ENCODE data around the gene SLC16A12.

GRCh38 chr10:89576696-89577095 is 41.3 kb upstream of the SLC16A12 start:
- TF ChIP-seq, protein P1, sequence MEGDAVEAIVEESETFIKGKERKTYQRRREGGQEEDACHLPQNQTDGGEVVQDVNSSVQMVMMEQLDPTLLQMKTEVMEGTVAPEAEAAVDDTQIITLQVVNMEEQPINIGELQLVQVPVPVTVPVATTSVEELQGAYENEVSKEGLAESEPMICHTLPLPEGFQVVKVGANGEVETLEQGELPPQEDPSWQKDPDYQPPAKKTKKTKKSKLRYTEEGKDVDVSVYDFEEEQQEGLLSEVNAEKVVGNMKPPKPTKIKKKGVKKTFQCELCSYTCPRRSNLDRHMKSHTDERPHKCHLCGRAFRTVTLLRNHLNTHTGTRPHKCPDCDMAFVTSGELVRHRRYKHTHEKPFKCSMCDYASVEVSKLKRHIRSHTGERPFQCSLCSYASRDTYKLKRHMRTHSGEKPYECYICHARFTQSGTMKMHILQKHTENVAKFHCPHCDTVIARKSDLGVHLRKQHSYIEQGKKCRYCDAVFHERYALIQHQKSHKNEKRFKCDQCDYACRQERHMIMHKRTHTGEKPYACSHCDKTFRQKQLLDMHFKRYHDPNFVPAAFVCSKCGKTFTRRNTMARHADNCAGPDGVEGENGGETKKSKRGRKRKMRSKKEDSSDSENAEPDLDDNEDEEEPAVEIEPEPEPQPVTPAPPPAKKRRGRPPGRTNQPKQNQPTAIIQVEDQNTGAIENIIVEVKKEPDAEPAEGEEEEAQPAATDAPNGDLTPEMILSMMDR (CRISPR knock-in tag; IDR thresholded peaks at IDR 0.05) = no peak
- TF ChIP-seq ZBTB1 (CRISPR knock-in tag; IDR thresholded peaks at IDR 0.05; ENCODE audit: borderline replicate concordance) (no peak), ZNF503 (CRISPR knock-in tag; IDR thresholded peaks at IDR 0.05) (no peak), ZNF121 (CRISPR knock-in tag; IDR thresholded peaks at IDR 0.05) (no peak), HMGA1 (CRISPR knock-in tag; conservative IDR thresholded peaks at IDR 0.05) (no peak), KDM4B (CRISPR knock-in tag; IDR thresholded peaks at IDR 0.05) (no peak), MBD4 (IDR thresholded peaks at IDR 0.05; ENCODE audit: borderline replicate concordance, low read length) (no peak), SIN3A (IDR thresholded peaks at IDR 0.05; ENCODE audit: borderline replicate concordance, low read depth, low read length) (no peak), HOXD1 (CRISPR knock-in tag; IDR thresholded peaks at IDR 0.05) (no peak)
